NT2/D1 (cell line): Measurements from ENCODE around the gene GLIPR1.

ENCODE experiments used
- DNase-seq: peaks from one replicate; pipeline ENCODE4 v3.0.0-alpha.2; 2011; ENCODE audit warnings: low read depth, low spot score
- H3K27me3 ChIP-seq: 2 replicates; pipeline ENCODE4 v1.6.0; 2011; ENCODE audit warnings: mild to moderate bottlenecking; ENCODE audit not compliant: insufficient read length, insufficient read depth
- H3K36me3 ChIP-seq: 2 replicates; pipeline ENCODE4 v1.6.1; 2011; ENCODE audit warnings: mild to moderate bottlenecking, low read length, mixed read lengths; ENCODE audit not compliant: insufficient read depth, insufficient read length
- H3K4me1 ChIP-seq: 2 replicates; pipeline ENCODE4 v1.5.1; 2011; ENCODE audit not compliant: insufficient read depth, insufficient read length
- H3K4me3 ChIP-seq: 2 replicates; pipeline ENCODE4 v1.5.1; 2011; ENCODE audit warnings: low read depth; ENCODE audit not compliant: insufficient read length
- H3K9ac ChIP-seq: 2 replicates; pipeline ENCODE4 v1.6.0; 2011; ENCODE audit warnings: low read depth; ENCODE audit not compliant: insufficient read length
- H3K9me3 ChIP-seq: 2 replicates; pipeline ENCODE4 v1.5.1; 2011; ENCODE audit warnings: mild to moderate bottlenecking, low read length; ENCODE audit not compliant: insufficient read depth
- SUZ12 ChIP-seq: IDR thresholded peaks from 2 replicates; pipeline ENCODE4 v1.6.1; 2011; ENCODE audit not compliant: insufficient read length, insufficient read depth; ENCODE audit errors: extremely low read depth
- YY1 ChIP-seq: IDR thresholded peaks from 2 replicates; pipeline ENCODE4 v1.6.1; 2011; ENCODE audit not compliant: insufficient read length, insufficient read depth
- ZNF274 ChIP-seq: IDR thresholded peaks from 2 replicates; pipeline ENCODE4 v1.6.1; 2011; ENCODE audit warnings: mild to moderate bottlenecking, low read depth, low read length

GLIPR1 gene

DNA sequence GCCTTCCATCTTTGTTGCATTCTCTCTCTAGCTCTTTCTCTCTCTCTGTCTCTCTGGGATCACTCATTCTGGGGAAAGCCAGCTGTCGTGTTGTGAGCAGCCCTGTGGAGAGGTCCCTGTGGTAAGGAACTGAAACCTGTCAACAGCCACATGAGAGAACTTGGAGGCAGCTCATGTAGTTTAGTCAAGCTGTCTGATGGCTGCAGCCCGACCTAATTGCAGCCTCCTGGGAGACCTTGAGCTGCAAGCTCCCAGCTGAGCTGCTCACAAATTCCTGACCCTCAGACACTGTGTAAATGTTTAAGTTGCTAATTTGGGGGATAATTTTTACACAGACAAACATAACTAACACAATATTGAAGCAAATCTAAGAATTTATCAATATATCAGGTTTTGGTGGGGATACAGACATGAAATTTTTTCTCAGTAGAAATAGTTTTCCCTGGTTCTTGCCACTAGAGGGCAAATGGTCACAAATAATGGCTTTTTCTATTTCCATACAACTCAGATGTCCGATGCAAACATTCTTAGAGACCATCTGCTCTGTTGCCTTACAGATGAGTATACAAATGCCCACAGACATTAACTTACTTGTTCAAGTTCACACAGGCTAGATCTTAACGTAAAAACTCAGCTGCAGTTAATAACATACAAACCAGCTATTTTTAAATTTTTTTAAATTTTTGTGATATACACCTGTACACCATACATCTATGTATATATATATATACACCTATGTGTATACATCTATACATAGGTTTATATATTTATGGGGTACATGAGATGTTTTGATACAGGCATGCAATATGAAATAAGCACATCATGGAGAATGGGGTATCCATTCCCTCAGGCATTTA is 46.3 kb downstream of the GLIPR1 start:
- Histone ChIP-seq H3K27me3 (no peaks in the 10 kb centered on the region), H3K9me3 (no peaks in the 10 kb centered on the region), H3K9ac (no peak overlapping the region), H3K36me3 (no peaks in the 10 kb centered on the region), H3K4me3 (no peak overlapping the region), H3K4me1 (no peaks in the 10 kb centered on the region)
- TF ChIP-seq ZNF274 (no peak), SUZ12 (no peak), YY1 (no peak)
- DNase-seq: peak; percentile 43

DNA sequence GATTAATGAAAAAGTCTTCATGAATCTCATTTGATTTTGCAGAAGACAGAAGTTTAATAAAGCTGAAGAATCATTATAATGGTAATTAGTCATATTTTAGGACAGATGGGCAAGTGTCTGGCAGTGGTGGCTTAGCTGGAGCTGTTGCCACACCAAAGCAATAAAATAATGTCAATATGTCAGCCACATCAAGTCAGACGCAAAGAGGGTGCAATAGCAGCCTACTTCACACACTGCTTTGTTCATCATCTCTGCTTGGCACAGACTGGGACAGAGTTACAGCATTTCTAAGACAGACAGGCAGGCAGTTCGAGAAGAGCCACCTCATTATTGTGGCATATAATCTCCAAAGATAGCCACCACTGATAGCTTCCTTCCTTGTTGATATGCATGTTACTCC is 47.7 kb downstream of the GLIPR1 start:
- H3K36me3 ChIP-seq: no peaks in the 10 kb centered on the region
- no peaks in the 10 kb centered on the region for H3K4me1 ChIP-seq
- no peak for TF ChIP-seq SUZ12
- no peak for TF ChIP-seq YY1
- no peaks in the 10 kb centered on the region for H3K27me3 ChIP-seq
- no peak overlapping the region for H3K4me3 ChIP-seq
- no peak overlapping the region for H3K9ac ChIP-seq
- H3K9me3 ChIP-seq: no peaks in the 10 kb centered on the region
- no peak for DNase-seq

DNA sequence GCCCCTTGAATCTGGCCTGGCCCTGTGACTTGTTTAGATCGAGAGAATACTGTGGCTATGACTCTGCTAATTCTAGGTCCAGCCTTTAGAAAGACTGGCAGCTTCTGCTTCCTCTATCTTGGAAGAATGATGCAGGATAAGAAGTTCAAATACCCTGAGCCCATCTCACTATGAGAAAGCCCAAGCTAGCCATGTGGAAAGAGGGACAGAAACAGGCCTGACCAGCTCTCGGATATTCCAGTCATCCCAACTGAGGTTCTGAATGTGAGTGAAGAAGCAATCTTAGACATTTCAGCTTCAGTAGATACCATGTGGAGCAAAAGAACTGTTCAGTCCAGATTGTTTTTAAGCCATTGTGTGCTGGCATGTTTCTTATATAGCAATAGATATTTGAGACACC is 48.1 kb downstream of the GLIPR1 start:
- H3K9me3 ChIP-seq: no peaks in the 10 kb centered on the region
- H3K4me1 ChIP-seq: no peaks in the 10 kb centered on the region
- TF ChIP-seq SUZ12 (no peak), ZNF274 (no peak), YY1 (no peak)
- no peak for DNase-seq
- no peaks in the 10 kb centered on the region for H3K27me3 ChIP-seq
- H3K36me3 ChIP-seq: no peaks in the 10 kb centered on the region
- H3K4me3 ChIP-seq: no peak overlapping the region
- H3K9ac ChIP-seq: no peak overlapping the region

DNA sequence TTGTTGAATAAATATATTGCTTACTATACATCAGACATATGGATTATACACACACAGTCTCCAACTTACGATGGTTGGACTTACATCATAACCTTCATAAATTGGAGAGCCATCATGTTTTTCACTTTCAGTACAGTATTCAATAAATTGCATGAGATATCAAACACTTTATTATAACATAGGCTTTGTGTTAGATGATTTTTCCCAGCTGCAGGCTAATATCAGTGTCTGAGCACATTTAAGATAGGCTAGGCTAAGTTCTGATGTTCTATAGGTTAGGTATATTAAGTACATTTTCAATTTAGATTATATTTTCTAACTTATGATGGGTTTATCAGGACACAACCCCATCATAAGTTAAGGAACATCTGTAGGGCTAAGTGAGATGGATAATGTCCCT is 48.8 kb downstream of the GLIPR1 start:
- Histone ChIP-seq H3K36me3 (no peaks in the 10 kb centered on the region), H3K27me3 (no peaks in the 10 kb centered on the region), H3K9me3 (no peaks in the 10 kb centered on the region), H3K4me1 (no peaks in the 10 kb centered on the region), H3K9ac (no peak overlapping the region), H3K4me3 (no peak overlapping the region)
- DNase-seq: no peak
- no peak for TF ChIP-seq ZNF274
- TF ChIP-seq SUZ12: no peak
- no peak for TF ChIP-seq YY1

DNA sequence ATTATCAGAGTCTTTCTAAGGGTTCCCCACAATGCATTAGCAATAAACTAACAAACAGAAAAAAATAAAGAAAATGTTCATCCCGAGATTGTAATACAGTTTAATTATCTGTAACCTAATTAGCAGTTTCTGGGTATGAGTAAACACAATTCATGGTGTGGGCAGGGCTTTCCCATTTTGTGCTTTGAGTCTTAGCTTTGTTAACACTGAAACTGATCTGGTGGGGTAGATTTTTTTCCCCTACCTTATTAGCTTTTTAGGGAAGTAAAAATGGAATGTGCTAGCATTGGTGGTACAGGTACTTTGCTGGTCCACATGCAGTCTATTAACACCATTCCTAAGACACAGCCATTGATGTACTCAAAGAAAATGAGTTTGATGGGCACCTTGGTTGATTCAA is 49.3 kb downstream of the GLIPR1 start:
- TF ChIP-seq ZNF274 (no peak), SUZ12 (no peak), YY1 (no peak)
- Histone ChIP-seq H3K4me1 (no peaks in the 10 kb centered on the region), H3K9ac (no peak overlapping the region), H3K4me3 (no peak overlapping the region), H3K27me3 (no peaks in the 10 kb centered on the region), H3K9me3 (no peaks in the 10 kb centered on the region), H3K36me3 (no peaks in the 10 kb centered on the region)
- DNase-seq: no peak

DNA sequence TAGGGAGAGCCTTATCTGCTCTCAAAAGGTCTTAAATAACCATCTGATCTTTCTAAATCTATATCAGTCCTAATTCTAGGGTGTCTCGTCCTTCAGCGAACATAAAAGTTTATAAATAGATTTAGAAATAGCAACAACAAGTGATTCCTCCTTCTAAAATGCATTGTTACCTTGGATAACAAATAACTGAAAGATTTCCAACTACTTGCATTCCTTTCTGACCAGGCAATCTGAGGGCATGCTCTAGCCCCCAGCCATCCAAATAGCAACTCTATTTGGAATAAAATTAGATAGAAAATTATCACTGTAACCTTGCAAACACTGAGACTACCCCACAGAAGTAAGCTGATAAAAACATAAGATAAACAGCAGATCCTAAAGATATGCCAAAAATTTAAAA is 52.7 kb downstream of the GLIPR1 start:
- TF ChIP-seq ZNF274: no peak
- TF ChIP-seq YY1: no peak
- no peak for TF ChIP-seq SUZ12
- H3K4me3 ChIP-seq: no peak overlapping the region
- DNase-seq: no peak
- H3K36me3 ChIP-seq: no peaks in the 10 kb centered on the region
- no peak overlapping the region for H3K9ac ChIP-seq
- no peaks in the 10 kb centered on the region for H3K27me3 ChIP-seq
- no peaks in the 10 kb centered on the region for H3K9me3 ChIP-seq
- no peaks in the 10 kb centered on the region for H3K4me1 ChIP-seq

DNA sequence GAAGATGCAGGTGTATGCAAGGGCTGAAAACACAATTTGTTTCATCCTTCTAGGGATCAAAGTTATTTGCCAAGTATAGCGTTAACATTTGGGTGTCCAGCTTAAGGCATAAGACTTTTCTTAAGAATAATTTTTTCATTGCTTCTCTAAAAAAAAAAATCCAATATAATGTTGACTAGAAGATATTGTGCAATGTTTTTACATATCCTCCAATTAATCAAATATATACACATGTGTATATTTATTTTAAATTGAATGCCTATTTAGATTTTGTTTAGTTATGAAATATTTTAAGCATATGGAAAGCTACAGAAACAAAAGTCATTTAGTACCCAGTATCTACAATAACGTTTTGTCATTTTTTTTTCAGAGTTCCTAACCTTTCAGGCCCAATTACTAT is 59.3 kb downstream of the GLIPR1 start:
- Histone ChIP-seq H3K9ac (no peak overlapping the region), H3K27me3 (no peaks in the 10 kb centered on the region), H3K36me3 (no peaks in the 10 kb centered on the region), H3K4me3 (no peak overlapping the region), H3K9me3 (no peaks in the 10 kb centered on the region), H3K4me1 (no peaks in the 10 kb centered on the region)
- no peak for TF ChIP-seq SUZ12
- no peak for DNase-seq

DNA sequence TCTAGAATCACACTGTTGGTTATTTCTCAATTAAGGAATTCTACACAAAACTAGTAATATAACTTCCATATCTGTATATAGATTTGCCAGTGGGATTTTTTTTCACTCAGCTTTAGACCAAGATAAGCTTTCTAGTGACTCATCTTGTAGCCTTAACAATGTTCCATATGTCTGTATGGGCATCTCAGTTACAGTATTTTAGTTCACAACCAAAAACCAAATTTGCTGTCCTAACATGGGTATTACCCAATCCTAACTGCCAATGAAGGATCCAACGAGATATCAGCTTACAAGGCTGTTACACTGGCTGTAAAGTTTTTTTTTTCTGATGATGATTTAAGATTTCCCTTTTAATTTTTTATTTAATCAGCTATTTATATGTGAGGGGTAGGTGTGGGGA is 62.4 kb downstream of the GLIPR1 start:
- TF ChIP-seq ZNF274: no peak
- TF ChIP-seq SUZ12: no peak
- TF ChIP-seq YY1: no peak
- Histone ChIP-seq H3K4me3 (no peak overlapping the region), H3K27me3 (no peaks in the 10 kb centered on the region), H3K9me3 (no peaks in the 10 kb centered on the region), H3K9ac (no peak overlapping the region), H3K36me3 (no peaks in the 10 kb centered on the region), H3K4me1 (no peaks in the 10 kb centered on the region)
- no peak for DNase-seq
